Panc1 (cell line): Measurements from ENCODE around the gene PLXNA2.

ENCODE experiments used
- CTCF ChIP-seq: fragments of 450-650 bp; IDR thresholded peaks from 2 replicates; pipeline ENCODE4 v1.5.1; 2017; ENCODE audit warnings: mild to moderate bottlenecking
- POLR2AphosphoS5 ChIP-seq: IDR thresholded peaks from 2 replicates; pipeline ENCODE4 v1.6.1; 2012; ENCODE audit warnings: mild to moderate bottlenecking, low read depth, low read length, moderate library complexity
- SIN3A ChIP-seq: IDR thresholded peaks from 2 replicates; pipeline ENCODE4 v1.6.1; 2012; ENCODE audit warnings: low read depth, mild to moderate bottlenecking, low read length, moderate library complexity, borderline replicate concordance; ENCODE audit not compliant: insufficient read depth
- TCF7L2 ChIP-seq: IDR thresholded peaks from 2 replicates; pipeline ENCODE4 v1.6.1; 2011; ENCODE audit warnings: mild to moderate bottlenecking, low read depth, low read length, inconsistent platforms

GRCh38 chr1:208028526-208028925, 215.7 kb downstream of the PLXNA2 start:
- TF ChIP-seq POLR2AphosphoS5, result no peak
- no peak for TF ChIP-seq TCF7L2
- no peak for TF ChIP-seq CTCF
- no peak for TF ChIP-seq SIN3A
